ENCODE measurements around the gene SHROOM3.

DNA sequence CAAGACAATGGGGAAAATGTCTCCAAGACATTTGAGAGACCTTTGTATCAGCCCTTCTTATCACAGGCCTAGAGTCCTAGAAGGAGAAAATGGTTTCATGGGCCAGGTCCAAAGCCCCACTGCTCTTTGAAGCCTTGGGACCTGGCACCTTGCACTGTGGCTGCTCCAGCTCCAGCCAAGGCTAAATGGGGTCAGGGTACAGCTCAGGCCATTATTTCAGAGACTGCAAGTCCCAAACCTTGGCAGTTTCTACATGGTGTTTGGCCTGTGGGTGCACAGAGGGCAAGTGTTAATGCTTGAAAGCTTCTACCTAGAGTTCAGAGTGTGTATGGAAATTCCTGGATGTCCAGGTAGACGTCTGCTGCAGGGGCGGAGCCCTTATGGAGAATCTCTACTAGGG lies 28.5 kb downstream of the SHROOM3 start:
- TF ChIP-seq POLR2A (IDR thresholded peaks at IDR 0.05) (no peak), POLR2AphosphoS5 (IDR thresholded peaks at IDR 0.05) (no peak)
- TF ChIP-seq, protein P1, sequence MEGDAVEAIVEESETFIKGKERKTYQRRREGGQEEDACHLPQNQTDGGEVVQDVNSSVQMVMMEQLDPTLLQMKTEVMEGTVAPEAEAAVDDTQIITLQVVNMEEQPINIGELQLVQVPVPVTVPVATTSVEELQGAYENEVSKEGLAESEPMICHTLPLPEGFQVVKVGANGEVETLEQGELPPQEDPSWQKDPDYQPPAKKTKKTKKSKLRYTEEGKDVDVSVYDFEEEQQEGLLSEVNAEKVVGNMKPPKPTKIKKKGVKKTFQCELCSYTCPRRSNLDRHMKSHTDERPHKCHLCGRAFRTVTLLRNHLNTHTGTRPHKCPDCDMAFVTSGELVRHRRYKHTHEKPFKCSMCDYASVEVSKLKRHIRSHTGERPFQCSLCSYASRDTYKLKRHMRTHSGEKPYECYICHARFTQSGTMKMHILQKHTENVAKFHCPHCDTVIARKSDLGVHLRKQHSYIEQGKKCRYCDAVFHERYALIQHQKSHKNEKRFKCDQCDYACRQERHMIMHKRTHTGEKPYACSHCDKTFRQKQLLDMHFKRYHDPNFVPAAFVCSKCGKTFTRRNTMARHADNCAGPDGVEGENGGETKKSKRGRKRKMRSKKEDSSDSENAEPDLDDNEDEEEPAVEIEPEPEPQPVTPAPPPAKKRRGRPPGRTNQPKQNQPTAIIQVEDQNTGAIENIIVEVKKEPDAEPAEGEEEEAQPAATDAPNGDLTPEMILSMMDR (IDR thresholded peaks at IDR 0.05 in 8 of 11, conservative IDR thresholded peaks at IDR 0.05 in 3 of 11) = no peak
